Measurements from ENCODE around the gene RAB10. TPM values are rescaled to one million over a fixed set of nuclear protein-coding genes. Genes with fewer than 3 reads are reported as not detected.
A peak's percentile ranks its signal among the peaks of the same experiment; 100 is the strongest.

Gene RAB10
- total RNA-seq, 3 donors from 2014 or later = 82.6 to 101 (median 100) TPM

- Histone ChIP-seq H3K27me3 (peaks cover 10 to 11% of the 10 kb centered on the region in 2 donors), H3K4me3 (no peak overlapping the region), H3K27ac (no peak overlapping the region), H3K9me3 (no peaks in the 10 kb centered on the region), H3K36me3 (no peaks in the 10 kb centered on the region), H3K4me1 (peaks cover 0 to 9% of the 10 kb centered on the region in 2 donors)
- intact Hi-C loops (cut with DNase I; ENCODE audit: low total_unique reads) = no loop called here
- peak in 1 of 2 donors; percentile 46 for DNase-seq (ENCODE audit: low spot score in 2 of 2)
- TF ChIP-seq POLR2AphosphoS5 (IDR thresholded peaks at IDR 0.05) (no peak), POLR2A (IDR thresholded peaks at IDR 0.05) (no peak), CTCF (IDR thresholded peaks at IDR 0.05) (no peak)
Observed at GRCh38 chr2:26169226-26169625, 135.3 kb downstream of the RAB10 start.

- intact Hi-C loops (cut with DNase I; ENCODE audit: low total_unique reads) = no loop called here
Observed at GRCh38 chr2:26169681-26170414, 136.0 kb downstream of the RAB10 start.

GRCh38 chr2:26170795-26171194 is 136.9 kb downstream of the RAB10 start:
- peaks cover 10 to 18% of the 10 kb centered on the region in 2 donors for H3K27me3 ChIP-seq
- H3K27ac ChIP-seq = no peak overlapping the region
- no peaks in the 10 kb centered on the region for H3K9me3 ChIP-seq
- no peak for TF ChIP-seq CTCF (IDR thresholded peaks at IDR 0.05)
- TF ChIP-seq POLR2AphosphoS5 (IDR thresholded peaks at IDR 0.05) = no peak
- no peak for TF ChIP-seq POLR2A (IDR thresholded peaks at IDR 0.05)
- intact Hi-C loops (cut with DNase I; ENCODE audit: low total_unique reads) = no loop called here
- H3K36me3 ChIP-seq = no peaks in the 10 kb centered on the region
- no peak overlapping the region for H3K4me3 ChIP-seq
- DNase-seq (ENCODE audit: low spot score in 2 of 2) = peak in 1 of 2 donors; percentile 37
- H3K4me1 ChIP-seq = peaks cover 0 to 9% of the 10 kb centered on the region in 2 donors

More at GRCh38 chr2:26169681-26170414, 136.0 kb downstream of the RAB10 start:
- Histone ChIP-seq H3K27me3 (peaks cover 10 to 17% of the 10 kb centered on the region in 2 donors), H3K9me3 (no peaks in the 10 kb centered on the region), H3K36me3 (no peaks in the 10 kb centered on the region), H3K27ac (no peak overlapping the region), H3K4me3 (no peak overlapping the region), H3K4me1 (peaks cover 0 to 9% of the 10 kb centered on the region in 2 donors)
- no peak for DNase-seq (ENCODE audit: low spot score in 2 of 2)
- no peak for TF ChIP-seq CTCF (IDR thresholded peaks at IDR 0.05)
- no peak for TF ChIP-seq POLR2A (IDR thresholded peaks at IDR 0.05)
- TF ChIP-seq POLR2AphosphoS5 (IDR thresholded peaks at IDR 0.05) = no peak

GRCh38 chr2:26172189-26172870 is 138.4 kb downstream of the RAB10 start:
- H3K4me3 ChIP-seq = peak overlapping the region; percentile 31 to 72 (median 52)
- H3K36me3 ChIP-seq = no peaks in the 10 kb centered on the region
- H3K27ac ChIP-seq = no peak overlapping the region
- TF ChIP-seq CTCF (IDR thresholded peaks at IDR 0.05) (no peak), POLR2AphosphoS5 (IDR thresholded peaks at IDR 0.05) (no peak), POLR2A (IDR thresholded peaks at IDR 0.05) (no peak)
- DNase-seq (ENCODE audit: low spot score in 2 of 2) = peak in 1 of 2 donors; percentile 31
- H3K27me3 ChIP-seq = peaks cover 10 to 18% of the 10 kb centered on the region in 2 donors
- intact Hi-C loops (cut with DNase I; ENCODE audit: low total_unique reads) = no loop called here
- H3K4me1 ChIP-seq = peaks cover 0 to 9% of the 10 kb centered on the region in 2 donors
- H3K9me3 ChIP-seq = no peaks in the 10 kb centered on the region
